Vagina (tissue), 2 donors: Measurements from ENCODE around the gene ZNF827.
A peak's percentile ranks its signal among the peaks of the same experiment; 100 is the strongest.

Source experiments
- CTCF ChIP-seq, 3 experiments: fragments of 450-650 bp in 2 of 3; fragments of 200-600 bp in 1 of 3; sonication (generic) in 1 of 3; IDR thresholded peaks; one replicate each; pipeline ENCODE4 v1.5.1; 2017 to 2019; ENCODE audit warnings: antibody characterized with exemption in 3 of 3, mild to moderate bottlenecking in 2 of 3, moderate library complexity in 2 of 3
- POLR2AphosphoS5 ChIP-seq, 2 donors: sonication (generic); formaldehyde crosslinking; IDR thresholded peaks; one replicate each; pipeline ENCODE4 v1.9.0; 2017; ENCODE audit warnings: antibody characterized with exemption in 2 of 2, mild to moderate bottlenecking in 2 of 2, low read depth in 1 of 2; ENCODE audit not compliant: insufficient read depth in 1 of 2

- TF ChIP-seq CTCF (IDR thresholded peaks at IDR 0.05) (no peak), POLR2AphosphoS5 (IDR thresholded peaks at IDR 0.05; ENCODE audit: insufficient read depth in 1 of 2, low read depth in 1 of 2) (peak in 1 of 2 donors; percentile 12)
Measured at GRCh38 chr4:145804116-145804515, 134.5 kb downstream of the ZNF827 start.
